Gastroesophageal sphincter (tissue), 4 donors: ENCODE data around the gene MSANTD2. TPM values are rescaled to one million over a fixed set of nuclear protein-coding genes. Genes with fewer than 3 reads are reported as not detected.

Source experiments
- ATAC-seq: fragments of 150-250 bp; one replicate; pipeline ENCODE4 v1.9.1; 2016; ENCODE audit warnings: mild to moderate bottlenecking, moderate library complexity
- H3K27ac ChIP-seq, 4 donors: fragments of 200-600 bp; sonication (generic) in 3 of 4; 1 replicate in 3 of 4; 2 replicates in 1 of 4; pipeline ENCODE4 v1.5.1; 2016 to 2019
- H3K27me3 ChIP-seq: fragments of 200-600 bp; sonication (generic); one replicate; pipeline ENCODE4 v1.5.1; 2019
- H3K36me3 ChIP-seq, 2 donors: fragments of 200-600 bp; sonication (generic); one replicate each; pipeline ENCODE4 v1.5.1; 2019; ENCODE audit warnings: control low read depth in 1 of 2
- H3K4me1 ChIP-seq, 3 donors: fragments of 200-600 bp; sonication (generic); 1 replicate in 2 of 3; 2 replicates in 1 of 3; pipeline ENCODE4 v1.5.1; 2016 to 2019; ENCODE audit warnings: control low read depth in 2 of 3
- H3K4me3 ChIP-seq, 2 donors: fragments of 200-600 bp; sonication (generic); one replicate each; pipeline ENCODE4 v1.5.1; 2019; ENCODE audit warnings: mild to moderate bottlenecking in 1 of 2, moderate library complexity in 1 of 2
- H3K9me3 ChIP-seq, 3 donors: fragments of 200-600 bp; sonication (generic); one replicate each; pipeline ENCODE4 v1.5.1; 2017 to 2019; ENCODE audit warnings: control low read depth in 2 of 3
- CTCF ChIP-seq, 4 experiments: fragments of 200-600 bp in 2 of 4; fragments of 450-650 bp in 2 of 4; sonication (generic) in 1 of 4; IDR thresholded peaks; one replicate each; pipeline ENCODE4 v1.5.1; 2017 to 2019; ENCODE audit warnings: antibody characterized with exemption in 4 of 4, mild to moderate bottlenecking in 2 of 4, moderate library complexity in 2 of 4
- EP300 ChIP-seq: sonication (generic); formaldehyde crosslinking; IDR thresholded peaks from one replicate; pipeline ENCODE4 v1.6.1; 2017; ENCODE audit warnings: antibody characterized with exemption, mild to moderate bottlenecking
- POLR2A ChIP-seq, 2 donors: fragments of 450-650 bp; IDR thresholded peaks; one replicate each; pipeline ENCODE4 v1.6.1; 2017; ENCODE audit warnings: antibody characterized with exemption in 2 of 2, mild to moderate bottlenecking in 2 of 2, moderate library complexity in 1 of 2
- POLR2AphosphoS5 ChIP-seq: sonication (generic); formaldehyde crosslinking; IDR thresholded peaks from one replicate; pipeline ENCODE4 v1.6.1; 2017; ENCODE audit warnings: antibody characterized with exemption
- WGBS, 2 donors: methylation state at CpG; one replicate each; pipeline ENCODE4 v1.1.5; 2018; ENCODE audit warnings: low coverage in 1 of 2; 5-methylcytosine and 5-hydroxymethylcytosine counted together
- total RNA-seq, 4 donors: library from RNA; depleted of rRNA; stranded (reverse); fragments of >200 nt; gene quantifications; one replicate each; pipeline ENCODE4 v1.1.0, GENCODE V29; 2016

The MSANTD2 gene
- 10 to 100 TPM in 3 of 4 donors, 1 to 10 TPM in 1; 7.0 to 34.9 (median 13.0) TPM for total RNA-seq

DNA sequence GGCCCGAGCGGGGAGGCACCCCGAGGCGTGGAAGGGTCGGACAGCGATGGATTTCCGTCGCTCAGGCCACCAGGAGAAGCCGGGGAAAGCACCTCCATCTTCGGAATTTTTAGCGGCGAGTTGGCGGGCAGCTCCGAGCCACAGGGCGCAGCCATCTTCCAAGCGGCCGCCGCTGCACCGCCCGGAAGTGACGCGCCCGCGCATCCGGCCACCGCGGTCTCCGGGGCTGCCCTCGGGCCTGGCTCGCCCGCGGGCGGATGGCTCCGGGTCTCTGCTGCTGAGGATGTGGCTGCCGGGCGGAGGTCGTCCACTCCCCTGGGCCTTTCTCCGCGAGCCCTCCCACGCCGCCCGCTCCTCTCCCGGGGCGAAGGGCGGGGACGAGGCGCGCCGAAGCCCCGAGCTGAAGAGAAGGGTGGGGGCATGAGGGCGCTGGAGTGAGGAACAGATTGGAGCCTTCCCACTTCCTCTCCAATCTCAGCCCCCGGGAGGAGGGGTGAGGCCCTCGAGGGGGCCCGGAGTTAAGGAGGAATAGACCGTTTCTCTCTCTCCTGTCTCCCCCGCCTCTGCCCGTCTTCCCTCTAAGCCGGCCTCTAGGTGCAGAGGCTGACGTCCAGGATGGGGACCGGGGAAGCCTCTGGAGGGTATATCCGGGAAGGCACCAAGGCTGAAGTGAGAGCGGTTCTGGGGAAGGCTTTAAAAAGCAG, at the start of gene MSANTD2:
Gene MSANTD2 (minus strand): TSS at position 181 of the 704 bp plus-strand sequence. CDS start 26 bp downstream, at position 155.
- TF ChIP-seq POLR2AphosphoS5: peak; percentile 83
- TF ChIP-seq POLR2A (IDR thresholded peaks at IDR 0.05): peak; percentile 91 to 93
- no peak for TF ChIP-seq EP300
- no peak for TF ChIP-seq CTCF (IDR thresholded peaks at IDR 0.05)
- Histone ChIP-seq H3K27me3 (no peaks in the 10 kb centered on the region), H3K4me1 (peaks cover 4 to 45% (median 21%) of the 10 kb centered on the region in 3 donors), H3K36me3 (peaks cover 0 to under 1% of the 10 kb centered on the region in 2 donors), H3K4me3 (peak within 1 kb of the TSS; percentile 81 to 99), H3K27ac (peak within 1 kb of the TSS; percentile 88 to 99 (median 96)), H3K9me3 (no peaks in the 10 kb centered on the region)
- peak; percentile 93 for ATAC-seq
- WGBS, 2 donors: 0% methylated on average over 1 of the region's 62 CpGs

GRCh38 chr11:124846070-124846673, 46.0 kb upstream of the MSANTD2 start:
- TF ChIP-seq EP300 (no peak), POLR2AphosphoS5 (no peak), CTCF (IDR thresholded peaks at IDR 0.05) (no peak), POLR2A (IDR thresholded peaks at IDR 0.05) (no peak)
- 13% methylated on average over 5 of the region's 11 CpGs; no CpG with 5 or more reads in 1 of the 2 donors for WGBS, 2 donors
- H3K27me3 ChIP-seq: peaks cover 100% of the 10 kb centered on the region

DNA sequence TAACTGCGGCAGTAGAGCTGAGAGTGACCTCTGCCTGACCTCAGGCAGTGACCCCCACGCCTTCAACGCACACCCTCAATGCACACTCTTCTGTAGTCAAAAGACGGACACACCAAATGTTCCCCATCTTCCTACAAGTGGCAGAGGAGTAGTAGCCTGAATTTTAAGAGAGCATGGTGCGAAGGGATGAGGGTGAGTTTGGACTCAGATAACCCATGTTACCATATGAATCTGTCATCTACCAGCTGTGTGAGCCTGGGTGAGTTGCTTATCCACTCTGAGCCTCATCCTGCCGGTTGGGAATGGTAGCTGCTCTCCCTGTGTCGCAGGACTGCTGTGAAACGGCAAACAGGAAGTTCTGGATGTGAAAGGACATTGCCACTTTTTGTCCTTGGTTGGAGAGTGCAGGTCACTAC, 44.5 kb upstream of the MSANTD2 start:
- Histone ChIP-seq H3K27ac (no peak overlapping the region), H3K4me3 (no peak overlapping the region), H3K27me3 (peaks cover 99% of the 10 kb centered on the region), H3K4me1 (peaks cover 0 to 19% (median 12%) of the 10 kb centered on the region in 3 donors), H3K36me3 (no peaks in the 10 kb centered on the region), H3K9me3 (no peaks in the 10 kb centered on the region)
- 0 to 3% methylated on average over 3 to 6 of the region's 8 CpGs for WGBS, 2 donors
- no peak for TF ChIP-seq EP300
- TF ChIP-seq POLR2A (IDR thresholded peaks at IDR 0.05): no peak
- TF ChIP-seq POLR2AphosphoS5: no peak
- no peak for TF ChIP-seq CTCF (IDR thresholded peaks at IDR 0.05)
- ATAC-seq: no peak

More at GRCh38 chr11:124846070-124846673, 46.0 kb upstream of the MSANTD2 start:
- H3K36me3 ChIP-seq: no peaks in the 10 kb centered on the region
- H3K9me3 ChIP-seq: no peaks in the 10 kb centered on the region
- no peak overlapping the region for H3K4me3 ChIP-seq
- no peak for ATAC-seq
- peaks cover 0 to 12% (median 9%) of the 10 kb centered on the region in 3 donors for H3K4me1 ChIP-seq
- no peak overlapping the region for H3K27ac ChIP-seq

DNA sequence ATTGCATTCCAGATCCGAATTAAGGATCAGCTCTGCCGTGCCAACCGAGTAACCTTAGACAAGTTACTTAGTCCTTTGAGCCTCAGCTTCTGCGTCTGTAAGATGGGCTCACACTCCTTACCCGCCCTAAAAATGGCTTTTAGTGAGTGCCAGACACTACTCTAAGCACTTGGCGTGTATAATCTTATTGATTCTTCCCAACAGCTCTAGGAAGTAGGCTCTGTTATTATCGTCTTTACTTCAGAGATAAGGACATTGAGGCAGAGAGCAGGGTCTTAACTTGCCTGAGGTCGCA, 43.4 kb upstream of the MSANTD2 start:
- 10% methylated on average over 8 of the region's 8 CpGs; no CpG with 5 or more reads in 1 of the 2 donors for WGBS, 2 donors
- Histone ChIP-seq H3K27me3 (peaks cover 99% of the 10 kb centered on the region), H3K27ac (no peak overlapping the region), H3K4me3 (no peak overlapping the region), H3K36me3 (no peaks in the 10 kb centered on the region), H3K4me1 (peaks cover 0 to 29% (median 20%) of the 10 kb centered on the region in 3 donors), H3K9me3 (no peaks in the 10 kb centered on the region)
- TF ChIP-seq POLR2A (IDR thresholded peaks at IDR 0.05) (no peak), POLR2AphosphoS5 (no peak), EP300 (no peak), CTCF (IDR thresholded peaks at IDR 0.05) (no peak)
- ATAC-seq: no peak

GRCh38 chr11:124842305-124842704, 42.1 kb upstream of the MSANTD2 start:
- Histone ChIP-seq H3K27ac (no peak overlapping the region), H3K27me3 (peaks cover 98% of the 10 kb centered on the region), H3K4me1 (peaks cover 0 to 30% (median 20%) of the 10 kb centered on the region in 3 donors), H3K4me3 (no peak overlapping the region), H3K36me3 (no peaks in the 10 kb centered on the region), H3K9me3 (no peaks in the 10 kb centered on the region)
- no peak for TF ChIP-seq EP300
- no peak for TF ChIP-seq POLR2AphosphoS5
- TF ChIP-seq CTCF (IDR thresholded peaks at IDR 0.05): no peak
- TF ChIP-seq POLR2A (IDR thresholded peaks at IDR 0.05): no peak
- no peak for ATAC-seq
- 26 to 72% methylated on average over 4 of the region's 4 CpGs for WGBS, 2 donors
